ENCODE measurements around the gene ENTPD1.

ENTPD1 gene

DNA sequence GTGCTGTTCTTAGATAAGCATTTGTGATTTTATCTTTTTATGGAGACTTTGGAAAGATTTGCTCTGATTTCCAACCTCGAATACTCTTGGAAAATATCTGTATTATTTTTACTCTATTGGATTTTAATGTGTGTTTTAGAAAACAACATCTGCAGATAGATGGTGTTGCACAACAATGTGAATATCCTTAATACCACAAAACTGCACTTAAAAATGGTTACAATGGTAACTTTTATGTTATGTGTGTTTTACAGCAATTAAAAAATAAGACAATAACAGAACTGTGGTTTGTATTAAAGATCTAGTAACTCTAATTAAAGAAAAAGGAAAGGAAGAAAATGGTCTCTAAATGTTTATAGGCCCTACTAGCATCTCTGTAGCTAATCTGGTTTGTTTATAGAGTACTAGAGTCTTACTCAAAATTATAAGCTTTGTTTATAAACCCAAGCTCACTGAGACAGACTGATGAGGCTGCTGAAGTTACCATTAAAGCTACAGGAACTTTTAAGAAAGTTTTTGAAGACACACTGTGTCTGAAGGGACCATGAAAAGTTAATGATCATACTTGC is 77.2 kb downstream of the ENTPD1 start:
- Histone ChIP-seq H3K79me2 (ENCODE audit: low read length) (peaks cover 44% of the 10 kb centered on the region), H2AFZ (ENCODE audit: low read depth, low read length) (no peak overlapping the region), H3K4me3 (ENCODE audit: low read length) (no peak overlapping the region), H4K20me1 (ENCODE audit: insufficient read depth, low read length) (no peaks in the 10 kb centered on the region), H3K4me1 (ENCODE audit: low read length) (peaks cover 85% of the 10 kb centered on the region), H3K4me2 (ENCODE audit: low read length) (peak overlapping the region; percentile 74), H3K27me3 (ENCODE audit: low read depth, low read length) (no peaks in the 10 kb centered on the region), H3K27ac (ENCODE audit: low read length) (peak overlapping the region; percentile 100), H3K36me3 (replicated peaks; ENCODE audit: low read depth, low read length) (peaks cover 11% of the 10 kb centered on the region), H3K9ac (ENCODE audit: low read length) (peak overlapping the region; percentile 82), H3K9me3 (ENCODE audit: insufficient read depth, low read length) (no peaks in the 10 kb centered on the region)
- TF ChIP-seq EZH2phosphoT487 (IDR thresholded peaks at IDR 0.05; ENCODE audit: low read depth) (no peak), CTCF (IDR thresholded peaks at IDR 0.05; ENCODE audit: low read depth, low read length) (no peak)

GRCh38 chr10:95834406-95834805 is 78.4 kb downstream of the ENTPD1 start:
- Histone ChIP-seq H3K79me2 (ENCODE audit: low read length) (peaks cover 41% of the 10 kb centered on the region), H3K4me1 (ENCODE audit: low read length) (peaks cover 92% of the 10 kb centered on the region), H3K4me3 (ENCODE audit: low read length) (no peak overlapping the region), H3K9ac (ENCODE audit: low read length) (no peak overlapping the region), H3K27me3 (ENCODE audit: low read depth, low read length) (no peaks in the 10 kb centered on the region), H3K27ac (ENCODE audit: low read length) (peak overlapping the region; percentile 100), H3K36me3 (replicated peaks; ENCODE audit: low read depth, low read length) (peaks cover 13% of the 10 kb centered on the region), H3K9me3 (ENCODE audit: insufficient read depth, low read length) (no peaks in the 10 kb centered on the region), H3K4me2 (ENCODE audit: low read length) (no peak overlapping the region), H2AFZ (ENCODE audit: low read depth, low read length) (no peak overlapping the region), H4K20me1 (ENCODE audit: insufficient read depth, low read length) (no peaks in the 10 kb centered on the region)
- TF ChIP-seq EZH2phosphoT487 (IDR thresholded peaks at IDR 0.05; ENCODE audit: low read depth), result no peak
- no peak for TF ChIP-seq CTCF (IDR thresholded peaks at IDR 0.05; ENCODE audit: low read depth, low read length)

DNA sequence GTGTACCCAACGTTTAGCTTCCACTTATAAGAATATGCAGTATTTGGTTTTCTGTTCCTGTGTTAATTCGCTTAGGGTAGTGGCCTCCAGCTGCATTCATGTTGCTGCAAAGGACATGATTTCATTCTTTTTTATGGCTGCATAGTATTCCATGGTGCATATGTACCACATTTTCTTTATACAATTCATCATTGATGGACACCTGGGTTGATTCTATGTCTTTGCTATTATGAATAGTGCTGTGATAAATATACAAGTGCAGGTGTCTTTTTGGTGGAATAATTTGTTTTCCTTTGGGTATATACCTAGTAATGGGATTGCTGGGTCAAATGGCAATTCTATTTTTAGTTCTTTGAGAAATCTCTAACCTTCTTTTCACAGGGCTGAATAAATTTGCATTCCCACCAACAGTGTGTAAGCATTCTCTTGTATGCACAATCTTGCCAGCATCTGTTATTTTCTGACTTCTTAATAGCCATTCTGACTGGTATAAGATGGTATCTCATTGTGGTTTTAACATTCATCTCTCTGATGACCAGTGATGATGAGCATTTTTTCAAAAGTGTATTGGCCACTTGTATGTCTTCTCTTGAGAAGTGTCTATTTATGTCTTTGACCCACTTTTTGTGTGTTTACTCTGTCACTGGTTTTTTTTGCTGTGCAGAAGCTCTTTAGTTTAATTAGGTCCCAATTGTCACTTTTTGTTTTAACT is 79.3 kb downstream of the ENTPD1 start:
- H3K4me3 ChIP-seq (ENCODE audit: low read length), result no peak overlapping the region
- no peak overlapping the region for H3K9ac ChIP-seq (ENCODE audit: low read length)
- H3K27ac ChIP-seq (ENCODE audit: low read length), result peak overlapping the region; percentile 10; the same call in 1 of the 2 replicates
- H3K27me3 ChIP-seq (ENCODE audit: low read depth, low read length), result no peaks in the 10 kb centered on the region
- H3K4me2 ChIP-seq (ENCODE audit: low read length), result no peak overlapping the region
- no peaks in the 10 kb centered on the region for H3K9me3 ChIP-seq (ENCODE audit: insufficient read depth, low read length)
- no peaks in the 10 kb centered on the region for H4K20me1 ChIP-seq (ENCODE audit: insufficient read depth, low read length)
- TF ChIP-seq CTCF (IDR thresholded peaks at IDR 0.05; ENCODE audit: low read depth, low read length) (no peak), EZH2phosphoT487 (IDR thresholded peaks at IDR 0.05; ENCODE audit: low read depth) (no peak)
- peaks cover 92% of the 10 kb centered on the region for H3K4me1 ChIP-seq (ENCODE audit: low read length)
- no peak overlapping the region for H2AFZ ChIP-seq (ENCODE audit: low read depth, low read length)
- peaks cover 11% of the 10 kb centered on the region for H3K36me3 ChIP-seq (replicated peaks; ENCODE audit: low read depth, low read length)
- peaks cover 34% of the 10 kb centered on the region for H3K79me2 ChIP-seq (ENCODE audit: low read length)

DNA sequence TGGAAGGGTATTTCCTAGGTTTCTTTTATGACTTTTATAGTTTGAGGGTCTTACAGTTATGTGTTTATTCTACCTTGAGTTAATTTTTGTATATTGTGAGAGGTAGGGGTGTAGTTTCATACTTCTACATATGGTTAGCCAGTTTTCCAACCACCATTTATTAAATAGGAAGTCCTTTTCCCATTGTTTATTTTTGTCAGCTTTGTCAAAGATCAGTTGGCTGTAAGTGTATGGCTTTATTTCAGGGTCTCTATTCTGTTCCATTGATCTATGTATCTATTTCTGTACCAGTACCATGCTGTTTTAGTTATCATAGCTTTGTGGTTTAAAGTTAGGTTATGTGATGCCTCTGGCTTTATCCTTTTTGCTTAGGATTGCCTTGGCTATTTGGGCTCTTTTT is 79.9 kb downstream of the ENTPD1 start:
- H3K4me3 ChIP-seq (ENCODE audit: low read length), result no peak overlapping the region
- H3K4me2 ChIP-seq (ENCODE audit: low read length), result no peak overlapping the region
- H3K27ac ChIP-seq (ENCODE audit: low read length), result peak overlapping the region; percentile 10; the same call in 1 of the 2 replicates
- H4K20me1 ChIP-seq (ENCODE audit: insufficient read depth, low read length), result no peaks in the 10 kb centered on the region
- H3K79me2 ChIP-seq (ENCODE audit: low read length), result peaks cover 34% of the 10 kb centered on the region
- no peak overlapping the region for H3K9ac ChIP-seq (ENCODE audit: low read length)
- H3K4me1 ChIP-seq (ENCODE audit: low read length), result peaks cover 92% of the 10 kb centered on the region
- TF ChIP-seq CTCF (IDR thresholded peaks at IDR 0.05; ENCODE audit: low read depth, low read length), result no peak
- no peak for TF ChIP-seq EZH2phosphoT487 (IDR thresholded peaks at IDR 0.05; ENCODE audit: low read depth)
- H3K9me3 ChIP-seq (ENCODE audit: insufficient read depth, low read length), result no peaks in the 10 kb centered on the region
- peaks cover 11% of the 10 kb centered on the region for H3K36me3 ChIP-seq (replicated peaks; ENCODE audit: low read depth, low read length)
- H3K27me3 ChIP-seq (ENCODE audit: low read depth, low read length), result no peaks in the 10 kb centered on the region
- H2AFZ ChIP-seq (ENCODE audit: low read depth, low read length), result no peak overlapping the region
